ENCODE results near the gene C11orf91.

- no peak for TF ChIP-seq POLR2AphosphoS5 (IDR thresholded peaks at IDR 0.05; ENCODE audit: borderline replicate concordance, low read depth, low read length)
- no peak for TF ChIP-seq EZH2 (IDR thresholded peaks at IDR 0.05)
- no peak for TF ChIP-seq FOXP2 (optimal IDR thresholded peaks at IDR 0.05; ENCODE audit: control extremely low read depth, extremely low read length, insufficient read depth)
Measured at GRCh38 chr11:33696411-33696810, 4.2 kb downstream of the C11orf91 start.
